ENCODE measurements around the gene TCEANC. TPM values are rescaled to one million over a fixed set of nuclear protein-coding genes. Genes with fewer than 3 reads are reported as not detected.
"Not testable (repeated sequence)": the region's sequence is repeated elsewhere in the genome, so short reads cannot be mapped to it uniquely, and the experiment has no call there.

TCEANC gene
- total and polyA plus RNA-seq, 8 donors: 2.0 to 4.6 (median 2.6) TPM

DNA sequence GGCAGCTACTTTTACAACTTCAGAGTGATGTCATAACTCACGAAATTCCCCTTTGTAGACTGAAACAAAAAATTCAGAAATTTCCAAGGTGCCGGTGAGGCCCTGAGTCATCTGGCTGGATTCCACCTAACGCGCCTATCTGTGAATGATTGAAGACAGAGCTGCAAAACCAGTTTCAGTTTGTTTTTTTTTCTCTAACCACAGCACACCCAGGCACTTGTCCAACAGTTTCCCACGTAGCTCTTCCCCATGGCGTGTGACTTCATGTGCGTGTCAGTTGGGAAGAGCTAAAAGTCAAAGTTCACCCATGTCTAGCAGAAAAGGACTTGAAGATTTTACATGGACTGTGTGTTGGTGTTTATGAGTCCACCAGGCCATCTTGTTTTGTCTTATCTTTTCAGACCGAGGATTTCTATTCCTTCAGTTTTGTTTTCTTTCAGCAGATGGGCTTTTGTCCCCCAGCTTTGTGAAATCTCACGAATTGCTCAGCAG, 16.4 kb downstream of the TCEANC start:
- Histone ChIP-seq H3K4me3 (no peak overlapping the region), H3K36me3 (no peaks in the 10 kb centered on the region), H3K4me1 (peaks cover 4 to 18% (median 13%) of the 10 kb centered on the region in 3 donors), H3K27me3 (peaks cover 0 to 4% (median 0%) of the 10 kb centered on the region in 4 donors), H3K27ac (peak overlapping the region; percentile 19 to 77 (median 52)), H3K9me3 (no peaks in the 10 kb centered on the region)
- peak; percentile 96 for FAIRE-seq
- TF ChIP-seq, protein P1, sequence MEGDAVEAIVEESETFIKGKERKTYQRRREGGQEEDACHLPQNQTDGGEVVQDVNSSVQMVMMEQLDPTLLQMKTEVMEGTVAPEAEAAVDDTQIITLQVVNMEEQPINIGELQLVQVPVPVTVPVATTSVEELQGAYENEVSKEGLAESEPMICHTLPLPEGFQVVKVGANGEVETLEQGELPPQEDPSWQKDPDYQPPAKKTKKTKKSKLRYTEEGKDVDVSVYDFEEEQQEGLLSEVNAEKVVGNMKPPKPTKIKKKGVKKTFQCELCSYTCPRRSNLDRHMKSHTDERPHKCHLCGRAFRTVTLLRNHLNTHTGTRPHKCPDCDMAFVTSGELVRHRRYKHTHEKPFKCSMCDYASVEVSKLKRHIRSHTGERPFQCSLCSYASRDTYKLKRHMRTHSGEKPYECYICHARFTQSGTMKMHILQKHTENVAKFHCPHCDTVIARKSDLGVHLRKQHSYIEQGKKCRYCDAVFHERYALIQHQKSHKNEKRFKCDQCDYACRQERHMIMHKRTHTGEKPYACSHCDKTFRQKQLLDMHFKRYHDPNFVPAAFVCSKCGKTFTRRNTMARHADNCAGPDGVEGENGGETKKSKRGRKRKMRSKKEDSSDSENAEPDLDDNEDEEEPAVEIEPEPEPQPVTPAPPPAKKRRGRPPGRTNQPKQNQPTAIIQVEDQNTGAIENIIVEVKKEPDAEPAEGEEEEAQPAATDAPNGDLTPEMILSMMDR (IDR thresholded peaks at IDR 0.05): no peak
- WGBS, 2 donors: 4 to 12% methylated on average over 9 of the region's 9 CpGs
- intact Hi-C loops (cut with DNase I): loop anchor here in 1 of 3 donors (10.0 kb wide), 1 partner anchor 366 kb away; no protein-coding TSS in a partner anchor
- peak; percentile 94 to 97 (median 96) for ATAC-seq
- DNase-seq: peak; percentile 65 to 90 (median 84)

DNA sequence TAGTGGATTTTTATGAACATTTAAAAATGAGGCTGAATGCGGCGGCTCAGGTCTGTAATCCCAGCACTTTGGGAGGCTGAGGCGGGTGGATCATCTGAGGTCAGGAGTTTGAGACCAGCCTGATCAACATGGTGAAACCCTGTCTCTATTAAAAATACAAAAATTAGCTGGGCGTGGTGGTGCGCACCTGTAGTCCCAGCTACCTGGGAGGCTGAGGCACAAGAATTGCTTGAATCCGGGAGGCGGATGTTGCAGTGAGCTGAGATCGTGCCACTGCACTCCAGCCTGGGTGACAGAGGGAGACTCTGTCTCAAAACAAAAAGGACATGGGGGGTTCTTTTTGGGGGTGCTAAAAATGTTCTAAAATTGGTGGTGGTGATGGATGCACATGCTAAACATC, 16.8 kb downstream of the TCEANC start:
- WGBS, 2 donors: 82 to 90% methylated on average over 8 of the region's 8 CpGs
- H3K4me3 ChIP-seq, DNase-seq, ATAC-seq, H3K9me3 ChIP-seq, H3K36me3 ChIP-seq, FAIRE-seq, H3K27me3 ChIP-seq: not testable (repeated sequence)
- Histone ChIP-seq H3K4me1 (peaks cover 4 to 18% (median 13%) of the 10 kb centered on the region in 3 donors), H3K27ac (peak overlapping the region; percentile 19 to 77 (median 52))
- intact Hi-C loops (cut with DNase I): loop anchor here in 1 of 3 donors (10.0 kb wide), 1 partner anchor 365 kb away; no protein-coding TSS in a partner anchor

DNA sequence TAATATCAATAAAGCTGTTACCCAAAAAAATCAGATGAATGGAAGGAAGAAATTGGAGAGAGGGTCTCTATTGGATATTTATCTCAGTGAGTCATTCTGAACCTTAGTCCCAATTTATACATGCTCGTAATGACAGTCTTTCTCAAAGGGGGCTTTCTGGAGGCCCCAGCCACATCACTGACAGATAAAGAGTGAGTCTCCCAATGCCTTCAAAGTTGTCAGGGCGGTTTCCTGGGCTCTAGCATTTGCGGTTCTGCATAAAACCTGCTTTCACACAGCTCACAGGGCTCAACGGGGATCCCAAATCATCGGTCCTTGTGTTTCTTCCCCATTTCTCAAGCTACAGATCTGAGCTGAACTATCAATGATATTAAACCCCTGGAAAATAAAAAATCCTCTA, 17.3 kb downstream of the TCEANC start:
- H3K9me3 ChIP-seq: no peaks in the 10 kb centered on the region
- peaks cover 0 to 4% (median 0%) of the 10 kb centered on the region in 4 donors for H3K27me3 ChIP-seq
- intact Hi-C loops (cut with DNase I): no loop called here
- H3K4me3 ChIP-seq: no peak overlapping the region
- TF ChIP-seq, protein P1 (IDR thresholded peaks at IDR 0.05): no peak
- DNase-seq (no peak), ATAC-seq (no peak), FAIRE-seq (no peak)
- H3K4me1 ChIP-seq: peaks cover 4 to 18% (median 13%) of the 10 kb centered on the region in 3 donors
- H3K36me3 ChIP-seq: no peaks in the 10 kb centered on the region
- WGBS, 2 donors: 90 to 92% methylated on average over 5 of the region's 5 CpGs
- H3K27ac ChIP-seq: peak overlapping the region in 1 of 4 donors; percentile 77

DNA sequence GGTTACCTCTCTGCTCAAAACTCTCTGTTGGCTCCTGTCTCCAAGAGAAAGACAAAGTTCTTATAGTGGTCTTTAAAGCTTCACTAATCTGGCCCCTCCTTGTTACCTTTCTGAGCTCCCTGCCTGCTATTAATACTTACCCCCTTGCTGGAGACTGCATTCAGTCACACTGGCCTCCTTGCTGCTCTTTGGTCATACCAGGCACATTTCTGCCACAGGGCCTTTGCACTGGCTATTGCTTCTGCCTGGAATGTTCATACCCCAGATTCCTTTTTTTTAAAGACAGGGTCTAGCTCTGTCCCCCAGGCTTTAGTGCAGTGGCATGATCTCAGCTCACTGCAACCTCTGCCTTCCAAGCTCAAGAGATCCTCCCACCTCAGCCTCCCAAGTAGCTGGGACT, 20.1 kb downstream of the TCEANC start:
- TF ChIP-seq, protein P1 (IDR thresholded peaks at IDR 0.05): no peak
- intact Hi-C loops (cut with DNase I): no loop called here
- FAIRE-seq: no peak

DNA sequence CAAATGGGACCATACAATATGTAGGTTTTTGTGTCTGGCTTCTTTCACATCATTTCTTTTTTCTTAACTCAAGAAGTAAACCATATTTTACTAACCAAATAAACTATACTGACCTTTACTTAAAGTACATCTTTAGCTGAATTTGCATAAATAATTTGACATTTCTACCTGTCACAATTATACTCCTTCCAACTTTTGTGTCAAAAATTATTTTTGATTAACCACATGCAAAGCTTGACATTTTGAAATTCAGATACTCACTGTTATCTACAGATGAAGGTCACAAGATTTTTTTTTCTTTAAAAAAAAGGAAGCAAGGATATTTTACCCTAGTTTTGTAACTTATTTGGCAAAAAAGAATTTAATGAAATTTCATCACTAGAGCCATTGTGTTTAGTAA, 23.9 kb downstream of the TCEANC start:
- no peak overlapping the region for H3K4me3 ChIP-seq
- FAIRE-seq: no peak
- H3K27me3 ChIP-seq: peaks cover 0 to 13% (median 2%) of the 10 kb centered on the region in 4 donors
- H3K36me3 ChIP-seq: no peaks in the 10 kb centered on the region
- DNase-seq: no peak
- H3K27ac ChIP-seq: no peak overlapping the region
- no peak for ATAC-seq
- intact Hi-C loops (cut with DNase I): no loop called here
- H3K9me3 ChIP-seq: no peaks in the 10 kb centered on the region
- no peaks in the 10 kb centered on the region for H3K4me1 ChIP-seq
- TF ChIP-seq, protein P1 (IDR thresholded peaks at IDR 0.05): no peak

More for the DNA sequence above, 20.1 kb downstream of the TCEANC start:
- H3K27me3 ChIP-seq: peaks cover 0 to 11% (median 2%) of the 10 kb centered on the region in 4 donors
- no peak overlapping the region for H3K4me3 ChIP-seq
- H3K4me1 ChIP-seq: peaks cover 4 to 14% (median 11%) of the 10 kb centered on the region in 3 donors
- H3K27ac ChIP-seq: no peak overlapping the region
- DNase-seq: no peak
- no peaks in the 10 kb centered on the region for H3K9me3 ChIP-seq
- no peak for ATAC-seq
- no peaks in the 10 kb centered on the region for H3K36me3 ChIP-seq

DNA sequence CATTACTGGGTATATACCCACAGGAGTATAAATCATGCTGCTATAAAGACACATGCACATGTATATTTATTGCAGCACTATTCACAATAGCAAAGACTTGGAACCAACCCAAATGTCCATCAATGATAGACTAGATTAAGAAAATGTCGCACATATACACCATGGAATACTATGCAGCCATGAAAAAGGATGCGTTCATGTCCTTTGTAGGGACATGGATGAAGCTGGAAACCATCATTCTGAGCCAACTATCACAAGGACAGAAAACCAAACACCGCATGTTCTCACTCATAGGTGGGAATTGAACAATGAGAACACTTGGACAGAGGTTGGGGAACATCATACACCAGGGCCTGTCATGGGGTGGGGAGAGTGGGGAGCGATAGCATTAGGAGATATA, 26.8 kb downstream of the TCEANC start:
- peaks cover 0 to 13% (median 0%) of the 10 kb centered on the region in 4 donors for H3K27me3 ChIP-seq
- not testable (repeated sequence) for H3K9me3 ChIP-seq, H3K4me1 ChIP-seq, FAIRE-seq, H3K4me3 ChIP-seq, H3K27ac ChIP-seq, H3K36me3 ChIP-seq, ATAC-seq, DNase-seq
- 87 to 96% methylated on average over 3 to 4 of the region's 4 CpGs for WGBS, 2 donors
- intact Hi-C loops (cut with DNase I): loop anchor here in 1 of 3 donors (10.0 kb wide), 1 partner anchor 55 kb away; the partner anchor contains the start of genes OFD1 and TRAPPC2

All from pancreas (tissue), 10 donors.